AG20443 (cell line): ENCODE results near the gene HYCC1.
A peak's percentile ranks its signal among the peaks of the same experiment; 100 is the strongest.
"Not testable (repeated sequence)": the region's sequence is repeated elsewhere in the genome, so short reads cannot be mapped to it uniquely, and the experiment has no call there.

Source experiments
- DNase-seq: peaks from one replicate; pipeline ENCODE4 v3.0.0; 2012; ENCODE audit warnings: low spot score, mixed read lengths

The HYCC1 gene

DNA sequence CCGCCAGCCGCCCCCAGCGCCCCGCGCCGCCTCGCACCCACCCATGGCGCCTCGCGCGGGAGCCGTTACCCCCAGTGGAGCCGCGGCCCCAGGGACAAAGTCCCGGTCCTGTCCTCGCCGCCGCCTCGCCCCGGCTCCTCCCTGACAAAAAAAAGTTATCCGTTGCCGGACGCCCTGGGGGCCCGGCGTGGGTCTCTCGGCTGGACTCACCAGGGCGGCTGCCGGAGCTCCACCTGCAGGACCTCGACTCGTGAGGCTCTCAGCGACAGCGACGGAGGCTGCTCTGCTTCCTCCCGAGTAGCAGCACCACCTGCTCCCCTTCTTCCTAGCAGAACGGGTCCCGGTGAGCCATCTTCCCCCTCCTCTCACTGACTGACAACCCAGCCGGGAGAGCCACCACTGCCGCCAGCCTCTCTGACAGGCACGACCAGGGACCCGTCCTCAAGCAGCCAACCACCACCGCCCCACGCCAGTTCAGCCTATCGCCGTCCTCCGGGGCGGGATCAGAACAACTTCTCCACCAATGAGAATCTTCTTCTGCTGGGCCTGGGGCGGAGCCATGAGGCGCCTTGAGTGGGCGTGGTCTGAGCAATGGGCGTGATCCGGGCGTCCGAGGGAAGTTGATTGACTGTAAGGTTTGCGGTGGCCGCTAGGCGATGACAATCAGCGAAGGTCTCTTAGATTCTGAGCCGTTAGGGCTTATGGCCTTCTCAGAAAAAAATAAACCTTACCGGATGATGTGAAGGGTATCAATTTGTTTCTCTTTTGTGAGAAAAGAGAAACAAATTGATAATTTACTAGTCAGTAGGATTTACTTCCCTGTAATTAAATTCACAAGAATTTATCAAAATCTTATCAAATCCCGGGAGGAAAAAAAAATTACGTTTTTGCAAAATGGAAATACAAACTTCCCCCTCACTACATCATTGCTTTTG is at the start of gene HYCC1:
HYCC1 (minus strand) TSS at position 416 of the 935 bp plus-strand sequence. CDS start 23,019 bp downstream, outside the sequence.
- peak; percentile 97 for DNase-seq

DNA sequence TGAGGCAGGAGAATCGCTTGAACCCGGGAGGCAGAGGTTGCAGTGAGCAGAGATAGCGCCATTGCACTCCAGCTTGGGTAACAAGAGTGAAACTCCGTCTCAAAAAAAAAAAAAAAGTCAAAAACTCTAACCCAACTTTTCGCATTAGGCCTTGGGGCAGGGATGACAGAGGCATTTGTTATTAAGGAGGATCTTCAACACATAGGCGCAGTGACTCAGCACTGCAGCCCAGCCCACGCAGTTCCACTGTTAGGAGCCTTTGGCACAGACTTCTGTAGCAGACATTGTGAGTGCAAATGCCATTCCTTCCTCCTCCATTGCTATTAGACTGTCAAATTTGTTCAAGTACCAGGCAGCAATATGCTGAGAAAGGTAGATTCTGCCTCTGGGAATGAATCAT is 48.5 kb upstream of the HYCC1 start:
- DNase-seq: no peak

- DNase-seq: no peak
Observed at GRCh38 chr7:23061327-23061726, 47.4 kb upstream of the HYCC1 start.

- peak; percentile 54 for DNase-seq
Observed at GRCh38 chr7:23058408-23059096, 44.6 kb upstream of the HYCC1 start.

GRCh38 chr7:23055582-23056178 is 41.8 kb upstream of the HYCC1 start:
- peak; percentile 60 for DNase-seq

- DNase-seq: not testable (repeated sequence)
Observed at GRCh38 chr7:23051124-23051485, 37.2 kb upstream of the HYCC1 start.

GRCh38 chr7:23046336-23046735 is 32.4 kb upstream of the HYCC1 start:
- DNase-seq: not testable (repeated sequence)

- DNase-seq: not testable (repeated sequence)
Observed at GRCh38 chr7:23045086-23045485, 31.2 kb upstream of the HYCC1 start.

- no peak for DNase-seq
Observed at GRCh38 chr7:23044581-23044980, 30.7 kb upstream of the HYCC1 start.

DNA sequence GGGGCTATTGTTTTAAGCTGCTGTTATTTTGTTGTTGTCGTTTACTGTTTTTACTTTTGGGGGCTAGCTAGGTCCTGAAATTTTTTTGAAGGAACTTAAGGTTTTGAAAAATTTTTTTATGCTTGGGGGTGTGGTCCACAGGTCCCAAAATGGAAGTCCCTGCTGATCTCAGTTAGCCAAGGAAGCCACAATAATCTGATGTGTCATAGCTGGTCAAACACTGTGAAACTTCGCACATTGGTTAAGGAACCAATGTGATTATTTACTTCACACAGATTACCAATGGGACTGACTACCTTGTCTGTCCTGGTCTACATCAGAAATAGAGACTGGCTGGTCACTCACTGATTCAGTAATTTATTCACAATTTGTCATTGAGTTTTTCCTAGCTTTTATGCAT is 29.5 kb upstream of the HYCC1 start:
- peak; percentile 34 for DNase-seq

DNA sequence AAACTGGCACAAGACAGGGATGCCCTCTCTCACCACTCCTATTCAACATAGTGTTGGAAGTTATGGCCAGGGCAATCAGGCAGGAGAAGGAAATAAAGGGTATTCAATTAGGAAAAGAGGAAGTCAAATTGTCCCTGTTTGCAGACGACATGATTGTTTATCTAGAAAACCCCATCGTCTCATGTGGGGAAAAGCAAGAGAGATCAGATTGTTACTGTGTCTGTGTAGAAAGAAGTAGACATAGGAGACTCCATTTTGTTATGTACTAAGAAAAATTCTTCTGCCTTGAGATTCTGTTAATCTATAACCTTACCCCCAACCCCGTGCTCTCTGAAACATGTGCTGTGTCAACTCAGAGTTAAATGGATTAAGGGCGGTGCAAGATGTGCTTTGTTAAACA is 25.7 kb upstream of the HYCC1 start:
- DNase-seq: not testable (repeated sequence)

GRCh38 chr7:23035542-23036371 is 21.8 kb upstream of the HYCC1 start:
- not testable (repeated sequence) for DNase-seq

- DNase-seq: no peak
Observed at GRCh38 chr7:23027261-23027660, 13.3 kb upstream of the HYCC1 start.

GRCh38 chr7:23026164-23026563 is 12.2 kb upstream of the HYCC1 start:
- DNase-seq: peak; percentile 45

GRCh38 chr7:23024454-23024853 is 10.5 kb upstream of the HYCC1 start:
- DNase-seq: no peak

DNA sequence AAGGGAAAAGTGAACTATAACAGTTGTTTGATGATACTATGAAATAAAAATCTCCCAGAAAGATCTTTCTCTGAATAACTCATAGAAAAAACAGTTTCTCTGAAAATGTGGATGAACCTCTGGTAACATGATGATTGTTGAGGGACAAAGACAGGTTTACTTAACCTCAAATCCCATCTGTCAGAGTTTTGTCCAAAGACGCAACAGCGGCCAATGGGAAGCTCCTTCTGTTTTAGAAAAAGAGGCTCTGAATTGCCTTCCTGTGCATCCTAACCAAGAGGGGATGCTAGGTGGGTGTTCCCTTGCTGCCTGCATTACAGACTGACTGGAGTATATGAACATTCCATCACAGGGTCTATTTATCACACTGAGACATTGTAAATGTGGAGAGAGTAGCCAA is 8.9 kb upstream of the HYCC1 start:
- DNase-seq: no peak

DNA sequence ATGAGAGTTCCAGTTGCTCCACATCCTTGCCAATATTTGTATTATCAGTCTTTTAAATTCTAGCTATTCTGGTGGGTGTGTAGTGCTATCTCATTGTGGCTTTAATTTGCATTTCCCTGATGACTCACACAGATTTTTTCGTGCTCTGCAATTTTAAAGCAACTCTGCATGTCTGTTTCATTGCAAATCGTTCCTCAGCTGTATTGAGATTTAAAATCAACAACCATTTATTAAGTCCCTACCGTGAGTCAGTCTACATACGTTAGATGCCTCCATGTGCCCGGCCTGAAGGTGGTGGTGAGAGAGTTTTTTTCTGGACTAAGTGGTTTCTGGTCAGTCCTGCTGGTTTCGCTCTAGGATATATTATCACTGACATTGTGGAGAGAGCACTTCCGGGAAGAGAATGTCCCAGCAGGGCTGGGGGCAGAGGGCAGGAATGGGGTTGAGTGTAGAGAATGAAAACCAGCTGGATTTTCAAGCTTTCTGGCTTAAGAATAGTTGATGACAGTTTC is 8.4 kb upstream of the HYCC1 start:
- peak; percentile 15 for DNase-seq

GRCh38 chr7:23021596-23021995 is 7.7 kb upstream of the HYCC1 start:
- DNase-seq: no peak

DNA sequence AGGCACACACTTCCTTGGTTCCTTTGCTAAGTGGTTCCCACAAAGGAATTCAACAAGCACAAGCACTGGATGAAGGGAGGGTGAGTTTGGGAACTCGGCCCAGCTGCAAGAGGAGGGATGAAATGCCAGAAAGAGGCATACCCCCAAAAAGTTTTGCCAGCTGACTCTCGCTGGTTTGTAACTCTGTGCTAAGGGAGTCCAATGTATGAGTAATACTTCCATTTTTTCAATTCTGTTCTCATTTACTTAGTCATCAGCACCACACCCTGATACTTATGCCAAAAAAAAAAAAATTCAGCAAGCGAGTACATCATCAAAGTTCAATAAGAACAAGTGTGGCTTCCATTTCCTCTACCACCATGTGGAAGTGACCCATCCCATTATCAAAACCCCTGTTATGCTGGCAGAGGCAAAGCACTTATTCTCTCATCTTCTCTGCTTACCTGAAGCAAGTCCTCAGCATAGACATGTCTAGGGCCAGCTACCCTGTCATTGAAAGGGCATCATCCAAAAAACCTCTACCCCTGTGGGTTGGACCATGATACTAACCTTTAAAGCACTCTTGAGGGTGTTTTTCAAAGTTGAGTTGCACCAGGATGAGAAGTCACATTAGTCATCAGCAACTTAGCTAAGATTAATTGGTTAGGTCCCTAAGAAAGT is 6.9 kb upstream of the HYCC1 start:
- peak; percentile 88 for DNase-seq

GRCh38 chr7:23018750-23019149 is 4.8 kb upstream of the HYCC1 start:
- DNase-seq: no peak

DNA sequence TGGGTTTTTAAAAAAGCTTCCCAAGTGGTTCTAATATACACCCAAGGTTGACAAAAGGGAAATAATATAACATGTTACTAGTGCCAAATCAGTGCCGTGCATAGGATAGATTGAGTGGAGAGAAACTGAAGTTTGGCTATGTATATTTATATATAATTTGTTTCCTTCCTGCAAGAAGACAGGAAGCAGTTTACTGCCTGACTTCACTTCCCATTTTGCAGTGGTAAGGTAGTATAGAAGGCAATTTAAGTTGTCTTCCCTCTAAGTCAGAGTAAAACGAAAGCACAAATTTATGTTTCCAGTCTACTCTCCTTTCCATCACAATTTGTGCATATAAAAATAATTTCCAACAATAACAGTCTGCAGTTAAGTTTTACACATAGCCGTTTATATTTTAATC is 3.4 kb upstream of the HYCC1 start:
- no peak for DNase-seq
